IMR-90 (cell line): ENCODE data around the gene MCTP2. TPM values are rescaled to one million over a fixed set of nuclear protein-coding genes. Genes with fewer than 3 reads are reported as not detected.

Experiments
- ATAC-seq: fragments of 200-7000 bp; cut with Tn5 transposase; 2 replicates; pipeline ENCODE4 v1.9.1; 2020; ENCODE audit warnings: low read depth, mild to moderate bottlenecking, moderate library complexity
- BruUV-seq: library from RNA; stranded (reverse); fragments of 400-500 nt; replicated peaks from 2 replicates; lab custom pipeline; 2021; lab: Mats Ljungman, UMichigan
- CTCF ChIA-PET: fragments of 300-600 bp; formaldehyde crosslinking; extraction: SDS; loops from one replicate; lab custom pipeline; 2021; ENCODE audit warnings: antibody characterized with exemption; lab: Yijun Ruan, JAX
- POLR2A ChIA-PET: fragments of 300-600 bp; sonication (Branson Sonifier 250); formaldehyde crosslinking; loops from one replicate; lab custom pipeline; 2022; ENCODE audit warnings: antibody characterized with exemption; ENCODE audit not compliant: unreplicated experiment; lab: Charles Lee
- DNase-seq: peaks from one replicate; pipeline ENCODE4 v3.0.0; 2013
- H2AFZ ChIP-seq: replicated peaks from 2 replicates; pipeline ENCODE3; 2013; ENCODE audit warnings: low read length, mild to moderate bottlenecking; ENCODE audit not compliant: poor library complexity
- H2AK5ac ChIP-seq: 2 replicates; pipeline ENCODE4 v1.6.1; 2013; ENCODE audit warnings: low read depth, low read length, inconsistent platforms
- H2AK9ac ChIP-seq: replicated peaks from 2 replicates; pipeline ENCODE3; 2013; ENCODE audit warnings: mild to moderate bottlenecking, low read depth, low read length, moderate library complexity; ENCODE audit not compliant: poor library complexity
- H2BK120ac ChIP-seq: 2 replicates; pipeline ENCODE4 v1.6.1; 2013; ENCODE audit warnings: low read depth, low read length, inconsistent platforms
- H2BK15ac ChIP-seq: 3 replicates; pipeline ENCODE4 v1.6.1; 2013; ENCODE audit warnings: low read depth, low read length, inconsistent platforms
- H2BK20ac ChIP-seq: 2 replicates; pipeline ENCODE4 v1.6.1; 2013; ENCODE audit warnings: low read depth, mild to moderate bottlenecking, inconsistent platforms, low read length, moderate library complexity
- H2BK5ac ChIP-seq: 2 replicates; pipeline ENCODE4 v1.6.1; 2013; ENCODE audit warnings: mild to moderate bottlenecking, low read depth, low read length, inconsistent platforms; ENCODE audit not compliant: poor library complexity, severe bottlenecking
- H3K14ac ChIP-seq: replicated peaks from 2 replicates; pipeline ENCODE4 v1.6.1; 2013; ENCODE audit warnings: low read depth, low read length, inconsistent platforms
- H3K18ac ChIP-seq: 2 replicates; pipeline ENCODE4 v1.6.1; 2013; ENCODE audit warnings: low read depth, low read length, control low read depth
- H3K23ac ChIP-seq: 2 replicates; pipeline ENCODE4 v1.6.1; 2013; ENCODE audit warnings: low read depth, low read length, inconsistent platforms
- H3K27ac ChIP-seq: 2 replicates; pipeline ENCODE4 v1.5.1; 2013; ENCODE audit warnings: mild to moderate bottlenecking, control low read depth, low read length; ENCODE audit not compliant: insufficient read depth
- H3K27me3 ChIP-seq: 2 replicates; pipeline ENCODE4 v1.6.1; 2013; ENCODE audit warnings: low read length; ENCODE audit not compliant: control insufficient read depth, insufficient read depth
- H3K36me3 ChIP-seq: 2 replicates; pipeline ENCODE4 v1.6.1; 2013; ENCODE audit warnings: low read length, mixed read lengths; ENCODE audit not compliant: control insufficient read depth, insufficient read depth
- H3K4ac ChIP-seq: 2 replicates; pipeline ENCODE4 v1.6.1; 2013; ENCODE audit warnings: low read depth, low read length, inconsistent platforms
- H3K4me1 ChIP-seq: 2 replicates; pipeline ENCODE4 v1.6.1; 2013; ENCODE audit warnings: low read length, mixed read lengths; ENCODE audit not compliant: control insufficient read depth, insufficient read depth
- H3K4me2 ChIP-seq: 2 replicates; pipeline ENCODE4 v1.6.1; 2013; ENCODE audit warnings: low read depth, mild to moderate bottlenecking, control low read depth, low read length, moderate library complexity
- H3K4me3 ChIP-seq: 2 replicates; pipeline ENCODE4 v1.5.1; 2013; ENCODE audit warnings: low read depth, mild to moderate bottlenecking, control low read depth, low read length, moderate library complexity; ENCODE audit not compliant: insufficient read depth
- H3K56ac ChIP-seq: 2 replicates; pipeline ENCODE4 v1.6.1; 2013; ENCODE audit warnings: low read length, inconsistent platforms; ENCODE audit not compliant: insufficient read depth; ENCODE audit errors: extremely low read depth
- H3K79me1 ChIP-seq, 2 experiments: 2 replicates each; pipeline ENCODE4 v1.6.1; 2013; ENCODE audit warnings: low read length in 2 of 2, inconsistent platforms in 1 of 2, low read depth in 1 of 2
- H3K9ac ChIP-seq: 2 replicates; pipeline ENCODE4 v1.6.1; 2013; ENCODE audit warnings: low read depth, low read length, control low read depth
- H3K9me1 ChIP-seq: 2 replicates; pipeline ENCODE4 v1.6.1; 2013; ENCODE audit warnings: low read length, inconsistent platforms; ENCODE audit not compliant: insufficient read depth
- H3K9me3 ChIP-seq: 2 replicates; pipeline ENCODE4 v1.6.1; 2013; ENCODE audit warnings: low read length; ENCODE audit not compliant: control insufficient read depth, insufficient read depth
- H4K20me1 ChIP-seq: 2 replicates; pipeline ENCODE4 v1.6.1; 2013; ENCODE audit warnings: low read length, inconsistent platforms; ENCODE audit not compliant: insufficient read depth
- H4K5ac ChIP-seq: 2 replicates; pipeline ENCODE4 v1.6.1; 2013; ENCODE audit warnings: mild to moderate bottlenecking, low read depth, low read length, control low read depth
- H4K8ac ChIP-seq, 2 experiments: 2 replicates each; pipeline ENCODE4 v1.6.1; 2013; ENCODE audit warnings: low read depth in 2 of 2, low read length in 2 of 2, control low read depth in 1 of 2, inconsistent platforms in 1 of 2
- H4K91ac ChIP-seq: 2 replicates; pipeline ENCODE4 v1.6.1; 2013; ENCODE audit warnings: low read depth, low read length, inconsistent platforms; ENCODE audit not compliant: insufficient read depth
- CEBPB ChIP-seq: IDR thresholded peaks from 2 replicates; pipeline ENCODE4 v1.6.1; 2012; ENCODE audit warnings: low read depth, low read length, improper control_type of control experiment
- CHD1 ChIP-seq: IDR thresholded peaks from 2 replicates; pipeline ENCODE4 v1.6.1; 2012; ENCODE audit warnings: low read depth, low read length, improper control_type of control experiment
- CTCF ChIP-seq: conservative IDR thresholded peaks from 2 replicates; pipeline ENCODE4 v1.5.1; 2012; ENCODE audit warnings: mild to moderate bottlenecking, low read depth, low read length, improper control_type of control experiment
- ELK1 ChIP-seq: fragments of 150-350 bp; IDR thresholded peaks from 2 replicates; pipeline ENCODE4 v1.6.1; 2016; ENCODE audit warnings: low read depth, mild to moderate bottlenecking, low read length, moderate library complexity, borderline replicate concordance
- FOS ChIP-seq: fragments of 150-350 bp; IDR thresholded peaks from 2 replicates; pipeline ENCODE4 v1.6.1; 2016; ENCODE audit warnings: low read depth, low read length
- MAFK ChIP-seq: IDR thresholded peaks from 2 replicates; pipeline ENCODE4 v1.6.1; 2012; ENCODE audit warnings: low read depth, low read length, improper control_type of control experiment
- MAZ ChIP-seq: IDR thresholded peaks from 2 replicates; pipeline ENCODE4 v1.6.1; 2012; ENCODE audit warnings: low read depth, mild to moderate bottlenecking, low read length, improper control_type of control experiment, moderate library complexity, borderline replicate concordance
- MXI1 ChIP-seq: IDR thresholded peaks from 2 replicates; pipeline ENCODE4 v1.6.1; 2012; ENCODE audit warnings: low read depth, mild to moderate bottlenecking, low read length, moderate library complexity, borderline replicate concordance
- POLR2A ChIP-seq: IDR thresholded peaks from 2 replicates; pipeline ENCODE4 v1.6.1; 2012; ENCODE audit warnings: mild to moderate bottlenecking, low read depth, low read length
- RAD21 ChIP-seq: IDR thresholded peaks from 2 replicates; pipeline ENCODE4 v1.6.1; 2012; ENCODE audit warnings: low read length, improper control_type of control experiment
- RFX5 ChIP-seq: IDR thresholded peaks from 2 replicates; pipeline ENCODE4 v1.8.0; 2012; ENCODE audit warnings: low read depth, mild to moderate bottlenecking, low read length, moderate library complexity
- SMC3 ChIP-seq: fragments of 150-350 bp; IDR thresholded peaks from 2 replicates; pipeline ENCODE4 v1.6.1; 2016; ENCODE audit warnings: low read depth, mild to moderate bottlenecking, antibody characterized with exemption, low read length, moderate library complexity
- USF2 ChIP-seq: fragments of 150-350 bp; IDR thresholded peaks from 2 replicates; pipeline ENCODE4 v1.6.1; 2017; ENCODE audit warnings: mild to moderate bottlenecking, antibody characterized with exemption, low read length, low read depth
- WGBS, 2 experiments: methylation state at CpG; one replicate each; pipeline versions ENCODE4 v1.1.5 to v1.1.7; 2013; ENCODE audit warnings: missing lambda C conversion rate in 2 of 2; ENCODE audit not compliant: insufficient read length in 1 of 2; ENCODE audit errors: extremely low coverage in 2 of 2; 5-methylcytosine and 5-hydroxymethylcytosine counted together
- dilution Hi-C: fragments of 300-500 bp; cut with HindIII; formaldehyde crosslinking; loops from one replicate; pipeline ENCODE4 v1.14.3; 2018; ENCODE audit warnings: low sequenced_read_pairs; ENCODE audit not compliant: unreplicated experiment
- in situ Hi-C: fragments of 300-500 bp; cut with MboI; formaldehyde crosslinking; loops from 3 replicates; pipeline ENCODE4 v1.14.3; 2019; ENCODE audit warnings: low sequenced_read_pairs, inconsistent platforms, mixed read lengths
- intact Hi-C: fragments of 100-400 bp; cut with micrococcal nuclease; formaldehyde crosslinking; loops from 2 replicates; pipeline ENCODE4 v1.10.0; 2022
- polyA plus RNA-seq, 3 experiments: library from polyadenylated mRNA; depleted of rRNA; stranded (reverse); fragments of >200 nt; gene quantifications; 2 replicates each; pipeline ENCODE4 v1.2.3, GENCODE V29; 2012; ENCODE audit warnings: low replicate concordance in 1 of 3
- total RNA-seq: library from RNA; depleted of rRNA; stranded (reverse); fragments of >200 nt; gene quantifications from 2 replicates; pipeline ENCODE4 v1.2.3, GENCODE V29; 2012

MCTP2 gene
- total and polyA plus RNA-seq, 2 of the 4 experiments (the other 2 are of a cell fraction), result 5.1 to 9.9 TPM

GRCh38 chr15:94509259-94509658 lies 277.9 kb downstream of the MCTP2 start:
- DNase-seq (no peak), ATAC-seq (no peak)
- Histone ChIP-seq H2BK120ac (no peak overlapping the region), H3K27me3 (no peaks in the 10 kb centered on the region), H3K18ac (no peak overlapping the region), H3K4me2 (no peak overlapping the region), H2AK9ac (no peak overlapping the region), H4K5ac (no peak overlapping the region), H4K91ac (no peak overlapping the region), H3K23ac (no peak overlapping the region), H3K9ac (no peak overlapping the region), H4K8ac (no peak overlapping the region), H3K27ac (no peak overlapping the region), H3K9me3 (peaks cover 10% of the 10 kb centered on the region), H4K20me1 (no peaks in the 10 kb centered on the region), H2AK5ac (no peak overlapping the region), H3K4me3 (no peak overlapping the region), H2AFZ (no peak overlapping the region), H3K14ac (no peak overlapping the region), H2BK20ac (no peak overlapping the region), H3K79me1 (no peaks in the 10 kb centered on the region), H3K4ac (no peak overlapping the region), H3K36me3 (no peaks in the 10 kb centered on the region), H3K56ac (no peak overlapping the region), H3K9me1 (no peaks in the 10 kb centered on the region), H2BK15ac (no peak overlapping the region), H3K4me1 (no peaks in the 10 kb centered on the region), H2BK5ac (no peak overlapping the region)
- TF ChIP-seq CHD1 (no peak), MAFK (no peak), RFX5 (no peak), RAD21 (no peak), CEBPB (no peak), ELK1 (no peak), FOS (no peak), MXI1 (no peak), SMC3 (no peak), USF2 (no peak), POLR2A (no peak), MAZ (no peak), CTCF (no peak)
- BruUV-seq, result no TSS peak
- POLR2A ChIA-PET, result no interaction called here
- intact Hi-C loops, result no loop called here
- no CpG with 5 or more reads among the region's 1 CpG for WGBS, 2 experiments
- in situ Hi-C loops, result no loop called here
- CTCF ChIA-PET, result no interaction called here
- dilution Hi-C loops, result no loop called here
